IMR-90 (cell line): ENCODE data around the gene STPG1. TPM values are rescaled to one million over a fixed set of nuclear protein-coding genes. Genes with fewer than 3 reads are reported as not detected.

Experiments used
- ATAC-seq: fragments of 200-7000 bp; cut with Tn5 transposase; 2 replicates; pipeline ENCODE4 v1.9.1; 2020; ENCODE audit warnings: low read depth, mild to moderate bottlenecking, moderate library complexity
- BruUV-seq: library from RNA; stranded (reverse); fragments of 400-500 nt; replicated peaks from 2 replicates; lab custom pipeline; 2021; lab: Mats Ljungman, UMichigan
- CTCF ChIA-PET: fragments of 300-600 bp; formaldehyde crosslinking; extraction: SDS; loops from one replicate; lab custom pipeline; 2021; ENCODE audit warnings: antibody characterized with exemption; lab: Yijun Ruan, JAX
- POLR2A ChIA-PET: fragments of 300-600 bp; sonication (Branson Sonifier 250); formaldehyde crosslinking; loops from one replicate; lab custom pipeline; 2022; ENCODE audit warnings: antibody characterized with exemption; ENCODE audit not compliant: unreplicated experiment; lab: Charles Lee
- DNase-seq: peaks from one replicate; pipeline ENCODE4 v3.0.0; 2013
- H2AFZ ChIP-seq: replicated peaks from 2 replicates; pipeline ENCODE3; 2013; ENCODE audit warnings: low read length, mild to moderate bottlenecking; ENCODE audit not compliant: poor library complexity
- H2AK5ac ChIP-seq: 2 replicates; pipeline ENCODE4 v1.6.1; 2013; ENCODE audit warnings: low read depth, low read length, inconsistent platforms
- H2AK9ac ChIP-seq: replicated peaks from 2 replicates; pipeline ENCODE3; 2013; ENCODE audit warnings: mild to moderate bottlenecking, low read depth, low read length, moderate library complexity; ENCODE audit not compliant: poor library complexity
- H2BK120ac ChIP-seq: 2 replicates; pipeline ENCODE4 v1.6.1; 2013; ENCODE audit warnings: low read depth, low read length, inconsistent platforms
- H2BK15ac ChIP-seq: 3 replicates; pipeline ENCODE4 v1.6.1; 2013; ENCODE audit warnings: low read depth, low read length, inconsistent platforms
- H2BK20ac ChIP-seq: 2 replicates; pipeline ENCODE4 v1.6.1; 2013; ENCODE audit warnings: low read depth, mild to moderate bottlenecking, inconsistent platforms, low read length, moderate library complexity
- H2BK5ac ChIP-seq: 2 replicates; pipeline ENCODE4 v1.6.1; 2013; ENCODE audit warnings: mild to moderate bottlenecking, low read depth, low read length, inconsistent platforms; ENCODE audit not compliant: poor library complexity, severe bottlenecking
- H3K14ac ChIP-seq: replicated peaks from 2 replicates; pipeline ENCODE4 v1.6.1; 2013; ENCODE audit warnings: low read depth, low read length, inconsistent platforms
- H3K18ac ChIP-seq: 2 replicates; pipeline ENCODE4 v1.6.1; 2013; ENCODE audit warnings: low read depth, low read length, control low read depth
- H3K23ac ChIP-seq: 2 replicates; pipeline ENCODE4 v1.6.1; 2013; ENCODE audit warnings: low read depth, low read length, inconsistent platforms
- H3K27ac ChIP-seq: 2 replicates; pipeline ENCODE4 v1.5.1; 2013; ENCODE audit warnings: mild to moderate bottlenecking, control low read depth, low read length; ENCODE audit not compliant: insufficient read depth
- H3K27me3 ChIP-seq: 2 replicates; pipeline ENCODE4 v1.6.1; 2013; ENCODE audit warnings: low read length; ENCODE audit not compliant: control insufficient read depth, insufficient read depth
- H3K36me3 ChIP-seq: 2 replicates; pipeline ENCODE4 v1.6.1; 2013; ENCODE audit warnings: low read length, mixed read lengths; ENCODE audit not compliant: control insufficient read depth, insufficient read depth
- H3K4ac ChIP-seq: 2 replicates; pipeline ENCODE4 v1.6.1; 2013; ENCODE audit warnings: low read depth, low read length, inconsistent platforms
- H3K4me1 ChIP-seq: 2 replicates; pipeline ENCODE4 v1.6.1; 2013; ENCODE audit warnings: low read length, mixed read lengths; ENCODE audit not compliant: control insufficient read depth, insufficient read depth
- H3K4me2 ChIP-seq: 2 replicates; pipeline ENCODE4 v1.6.1; 2013; ENCODE audit warnings: low read depth, mild to moderate bottlenecking, control low read depth, low read length, moderate library complexity
- H3K4me3 ChIP-seq: 2 replicates; pipeline ENCODE4 v1.5.1; 2013; ENCODE audit warnings: low read depth, mild to moderate bottlenecking, control low read depth, low read length, moderate library complexity; ENCODE audit not compliant: insufficient read depth
- H3K56ac ChIP-seq: 2 replicates; pipeline ENCODE4 v1.6.1; 2013; ENCODE audit warnings: low read length, inconsistent platforms; ENCODE audit not compliant: insufficient read depth; ENCODE audit errors: extremely low read depth
- H3K79me1 ChIP-seq, 2 experiments: 2 replicates each; pipeline ENCODE4 v1.6.1; 2013; ENCODE audit warnings: low read length in 2 of 2, inconsistent platforms in 1 of 2, low read depth in 1 of 2
- H3K9ac ChIP-seq: 2 replicates; pipeline ENCODE4 v1.6.1; 2013; ENCODE audit warnings: low read depth, low read length, control low read depth
- H3K9me1 ChIP-seq: 2 replicates; pipeline ENCODE4 v1.6.1; 2013; ENCODE audit warnings: low read length, inconsistent platforms; ENCODE audit not compliant: insufficient read depth
- H3K9me3 ChIP-seq: 2 replicates; pipeline ENCODE4 v1.6.1; 2013; ENCODE audit warnings: low read length; ENCODE audit not compliant: control insufficient read depth, insufficient read depth
- H4K20me1 ChIP-seq: 2 replicates; pipeline ENCODE4 v1.6.1; 2013; ENCODE audit warnings: low read length, inconsistent platforms; ENCODE audit not compliant: insufficient read depth
- H4K5ac ChIP-seq: 2 replicates; pipeline ENCODE4 v1.6.1; 2013; ENCODE audit warnings: mild to moderate bottlenecking, low read depth, low read length, control low read depth
- H4K8ac ChIP-seq, 2 experiments: 2 replicates each; pipeline ENCODE4 v1.6.1; 2013; ENCODE audit warnings: low read depth in 2 of 2, low read length in 2 of 2, control low read depth in 1 of 2, inconsistent platforms in 1 of 2
- H4K91ac ChIP-seq: 2 replicates; pipeline ENCODE4 v1.6.1; 2013; ENCODE audit warnings: low read depth, low read length, inconsistent platforms; ENCODE audit not compliant: insufficient read depth
- CTCF ChIP-seq: conservative IDR thresholded peaks from 2 replicates; pipeline ENCODE4 v1.5.1; 2012; ENCODE audit warnings: mild to moderate bottlenecking, low read depth, low read length, improper control_type of control experiment
- RCOR1 ChIP-seq: IDR thresholded peaks from 2 replicates; pipeline ENCODE4 v1.6.1; 2012; ENCODE audit warnings: mild to moderate bottlenecking, low read length, improper control_type of control experiment; ENCODE audit not compliant: insufficient replicate concordance
- WGBS, 2 experiments: methylation state at CpG; one replicate each; pipeline versions ENCODE4 v1.1.5 to v1.1.7; 2013; ENCODE audit warnings: missing lambda C conversion rate in 2 of 2; ENCODE audit not compliant: insufficient read length in 1 of 2; ENCODE audit errors: extremely low coverage in 2 of 2; 5-methylcytosine and 5-hydroxymethylcytosine counted together
- dilution Hi-C: fragments of 300-500 bp; cut with HindIII; formaldehyde crosslinking; loops from one replicate; pipeline ENCODE4 v1.14.3; 2018; ENCODE audit warnings: low sequenced_read_pairs; ENCODE audit not compliant: unreplicated experiment
- in situ Hi-C: fragments of 300-500 bp; cut with MboI; formaldehyde crosslinking; loops from 3 replicates; pipeline ENCODE4 v1.14.3; 2019; ENCODE audit warnings: low sequenced_read_pairs, inconsistent platforms, mixed read lengths
- intact Hi-C: fragments of 100-400 bp; cut with micrococcal nuclease; formaldehyde crosslinking; loops from 2 replicates; pipeline ENCODE4 v1.10.0; 2022
- polyA plus RNA-seq, 3 experiments: library from polyadenylated mRNA; depleted of rRNA; stranded (reverse); fragments of >200 nt; gene quantifications; 2 replicates each; pipeline ENCODE4 v1.2.3, GENCODE V29; 2012; ENCODE audit warnings: low replicate concordance in 1 of 3
- total RNA-seq: library from RNA; depleted of rRNA; stranded (reverse); fragments of >200 nt; gene quantifications from 2 replicates; pipeline ENCODE4 v1.2.3, GENCODE V29; 2012

Gene STPG1
- total and polyA plus RNA-seq, 2 of the 4 experiments (the other 2 are of a cell fraction) = 3.0 to 6.5 TPM

GRCh38 chr1:24421502-24421901 lies 7.9 kb upstream of the STPG1 start:
- Histone ChIP-seq H3K23ac (no peak overlapping the region), H3K4ac (no peak overlapping the region), H3K9ac (no peak overlapping the region), H4K5ac (no peak overlapping the region), H4K8ac (no peak overlapping the region), H3K9me3 (no peaks in the 10 kb centered on the region), H3K36me3 (peaks cover 16% of the 10 kb centered on the region; the same call in 1 of the 2 replicates), H4K91ac (no peak overlapping the region), H2BK120ac (no peak overlapping the region), H3K9me1 (peaks cover 21% of the 10 kb centered on the region), H3K14ac (no peak overlapping the region; the same call in 1 of the 2 replicates), H3K56ac (no peak overlapping the region), H2BK20ac (no peak overlapping the region), H3K18ac (no peak overlapping the region), H3K4me3 (no peak overlapping the region), H3K27me3 (no peaks in the 10 kb centered on the region), H2BK15ac (no peak overlapping the region), H3K4me1 (peaks cover 15% of the 10 kb centered on the region), H2BK5ac (no peak overlapping the region), H3K27ac (no peak overlapping the region), H2AK9ac (no peak overlapping the region), H2AK5ac (no peak overlapping the region), H3K4me2 (no peak overlapping the region), H3K79me1 (peaks cover 31 to 55% of the 10 kb centered on the region in 2 experiments; a peak in 3 of 4 replicates), H4K20me1 (0 out of 2 replicates have a peak, but pooled peaks cover 2% of the 10 kb centered on the region), H2AFZ (no peak overlapping the region)
- CTCF ChIA-PET = no interaction called here
- ATAC-seq = no peak
- DNase-seq = no peak
- POLR2A ChIA-PET = no interaction called here
- no TSS peak for BruUV-seq
- intact Hi-C loops = no loop called here
- TF ChIP-seq RCOR1 (no peak), CTCF (0 out of 2 replicates have a peak, but pooled peaks have one; percentile 6)
- in situ Hi-C loops = no loop called here
- no CpG with 5 or more reads among the region's 2 CpGs for WGBS, 2 experiments
- dilution Hi-C loops = no loop called here
